ENCODE measurements around the gene APOBEC4. TPM values are rescaled to one million over a fixed set of nuclear protein-coding genes. Genes with fewer than 3 reads are reported as not detected.

Gene APOBEC4
- total RNA-seq, 1 experiment from 2014 or later: not detected

DNA sequence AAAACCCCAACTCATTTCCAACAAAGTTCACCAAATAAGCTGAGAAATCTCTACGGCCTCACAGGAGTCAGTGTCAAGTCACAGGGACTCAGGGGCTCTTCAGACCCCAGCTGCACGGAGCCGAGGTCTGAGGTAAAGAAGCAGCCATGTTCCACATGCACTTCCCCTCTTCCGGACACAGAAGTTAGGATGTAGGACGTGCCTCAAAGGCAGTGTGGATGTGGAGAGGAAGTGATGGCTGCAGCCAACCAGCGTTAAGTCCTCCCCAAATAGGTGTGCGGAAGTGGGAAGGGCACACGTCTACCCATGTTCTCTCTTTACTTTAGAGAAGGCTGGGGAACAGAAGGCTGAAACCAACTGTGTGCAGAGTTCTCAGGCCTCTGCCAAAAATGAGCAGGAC is 48.3 kb downstream of the APOBEC4 start:
- H3K9ac ChIP-seq (ENCODE audit: low read length): no peak overlapping the region
- no peaks in the 10 kb centered on the region for H3K79me2 ChIP-seq (ENCODE audit: low read length)
- DNase-seq (no peak), ATAC-seq (no peak)
- peaks cover 23% of the 10 kb centered on the region for H3K4me1 ChIP-seq (ENCODE audit: insufficient read depth, low read length)
- H3K27ac ChIP-seq (ENCODE audit: low read length): no peak overlapping the region
- H3K9me3 ChIP-seq (ENCODE audit: low read length): no peaks in the 10 kb centered on the region
- no peaks in the 10 kb centered on the region for H3K27me3 ChIP-seq (ENCODE audit: low read length)
- no peaks in the 10 kb centered on the region for H3K36me3 ChIP-seq (ENCODE audit: low read depth, low read length)
- no peaks in the 10 kb centered on the region for H4K20me1 ChIP-seq (ENCODE audit: low read length)
- POLR2A ChIA-PET (ENCODE audit: unreplicated experiment): no interaction called here
- intact Hi-C loops (cut with micrococcal nuclease): no loop called here
- no peaks in the 10 kb centered on the region for H3K9me2 ChIP-seq (replicated peaks; ENCODE audit: low read length)
- H3F3A ChIP-seq (ENCODE audit: low read length, unreplicated experiment): no peaks in the 10 kb centered on the region
- no peak overlapping the region for H2AFZ ChIP-seq (ENCODE audit: low read length)
- H3K4me3 ChIP-seq (ENCODE audit: low read length): no peak overlapping the region
- no peak overlapping the region for H3K4me2 ChIP-seq (ENCODE audit: low read length)
- no TSS peak for BruUV-seq (replicated peaks)
- TF ChIP-seq EZH2phosphoT487 (IDR thresholded peaks at IDR 0.05; ENCODE audit: borderline replicate concordance, low read length) (no peak), EZH2 (IDR thresholded peaks at IDR 0.05; ENCODE audit: low read length, unreplicated experiment) (no peak)
- TF ChIP-seq, protein P1, sequence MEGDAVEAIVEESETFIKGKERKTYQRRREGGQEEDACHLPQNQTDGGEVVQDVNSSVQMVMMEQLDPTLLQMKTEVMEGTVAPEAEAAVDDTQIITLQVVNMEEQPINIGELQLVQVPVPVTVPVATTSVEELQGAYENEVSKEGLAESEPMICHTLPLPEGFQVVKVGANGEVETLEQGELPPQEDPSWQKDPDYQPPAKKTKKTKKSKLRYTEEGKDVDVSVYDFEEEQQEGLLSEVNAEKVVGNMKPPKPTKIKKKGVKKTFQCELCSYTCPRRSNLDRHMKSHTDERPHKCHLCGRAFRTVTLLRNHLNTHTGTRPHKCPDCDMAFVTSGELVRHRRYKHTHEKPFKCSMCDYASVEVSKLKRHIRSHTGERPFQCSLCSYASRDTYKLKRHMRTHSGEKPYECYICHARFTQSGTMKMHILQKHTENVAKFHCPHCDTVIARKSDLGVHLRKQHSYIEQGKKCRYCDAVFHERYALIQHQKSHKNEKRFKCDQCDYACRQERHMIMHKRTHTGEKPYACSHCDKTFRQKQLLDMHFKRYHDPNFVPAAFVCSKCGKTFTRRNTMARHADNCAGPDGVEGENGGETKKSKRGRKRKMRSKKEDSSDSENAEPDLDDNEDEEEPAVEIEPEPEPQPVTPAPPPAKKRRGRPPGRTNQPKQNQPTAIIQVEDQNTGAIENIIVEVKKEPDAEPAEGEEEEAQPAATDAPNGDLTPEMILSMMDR (conservative IDR thresholded peaks at IDR 0.05; ENCODE audit: low read depth, low read length): no peak
- CTCF ChIA-PET: no interaction called here

DNA sequence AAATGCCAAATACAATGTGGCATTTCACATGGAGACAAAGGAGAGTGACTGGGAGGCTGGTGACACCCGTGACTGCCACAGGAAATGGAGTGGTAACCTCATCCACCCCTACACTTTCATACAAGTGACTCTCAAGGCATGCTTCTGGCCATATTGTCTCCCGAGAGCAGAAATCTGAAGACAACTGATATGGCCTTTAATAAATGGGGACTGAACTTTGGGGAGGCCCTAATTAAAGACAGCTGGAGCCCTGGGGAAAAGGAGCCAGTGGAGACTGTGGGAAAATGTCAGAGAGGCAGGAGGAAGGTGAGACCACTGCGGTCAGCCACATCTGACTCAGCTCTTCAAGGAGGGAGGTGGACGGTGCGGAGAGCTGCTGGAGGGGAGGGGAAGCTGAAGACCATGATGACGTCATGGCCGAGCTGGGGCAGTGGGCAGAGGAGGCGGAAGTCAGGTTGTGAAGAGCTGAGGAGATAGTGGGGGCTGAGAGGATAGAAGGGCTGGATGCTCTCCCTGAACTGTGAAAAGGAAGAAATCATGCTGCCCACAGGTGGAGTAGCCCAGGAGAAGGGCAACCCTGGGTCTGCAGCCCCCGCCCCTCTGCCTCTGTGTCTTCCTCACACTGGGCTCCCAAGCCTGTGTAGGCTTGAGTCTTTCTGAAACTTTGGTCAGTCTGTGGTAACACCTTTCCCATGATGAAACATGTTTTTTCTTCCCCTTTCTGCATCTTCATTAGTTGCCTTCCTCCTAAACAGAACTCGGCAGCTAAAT is 48.9 kb downstream of the APOBEC4 start:
- H3F3A ChIP-seq (ENCODE audit: low read length, unreplicated experiment): no peaks in the 10 kb centered on the region
- H4K20me1 ChIP-seq (ENCODE audit: low read length): no peaks in the 10 kb centered on the region
- no TSS peak for BruUV-seq (replicated peaks)
- no peak overlapping the region for H3K27ac ChIP-seq (ENCODE audit: low read length)
- H3K79me2 ChIP-seq (ENCODE audit: low read length): no peaks in the 10 kb centered on the region
- TF ChIP-seq EZH2 (IDR thresholded peaks at IDR 0.05; ENCODE audit: low read length, unreplicated experiment) (no peak), EZH2phosphoT487 (IDR thresholded peaks at IDR 0.05; ENCODE audit: borderline replicate concordance, low read length) (no peak)
- TF ChIP-seq, protein P1 (conservative IDR thresholded peaks at IDR 0.05; ENCODE audit: low read depth, low read length): no peak
- no peaks in the 10 kb centered on the region for H3K36me3 ChIP-seq (ENCODE audit: low read depth, low read length)
- no peak for DNase-seq
- no peak for ATAC-seq
- H3K27me3 ChIP-seq (ENCODE audit: low read length): no peaks in the 10 kb centered on the region
- CTCF ChIA-PET: no interaction called here
- POLR2A ChIA-PET (ENCODE audit: unreplicated experiment): no interaction called here
- H3K4me2 ChIP-seq (ENCODE audit: low read length): no peak overlapping the region
- no peak overlapping the region for H2AFZ ChIP-seq (ENCODE audit: low read length)
- H3K9me2 ChIP-seq (replicated peaks; ENCODE audit: low read length): no peaks in the 10 kb centered on the region
- intact Hi-C loops (cut with micrococcal nuclease): no loop called here
- peaks cover 17% of the 10 kb centered on the region for H3K4me1 ChIP-seq (ENCODE audit: insufficient read depth, low read length)
- no peak overlapping the region for H3K9ac ChIP-seq (ENCODE audit: low read length)
- H3K4me3 ChIP-seq (ENCODE audit: low read length): no peak overlapping the region
- H3K9me3 ChIP-seq (ENCODE audit: low read length): no peaks in the 10 kb centered on the region

DNA sequence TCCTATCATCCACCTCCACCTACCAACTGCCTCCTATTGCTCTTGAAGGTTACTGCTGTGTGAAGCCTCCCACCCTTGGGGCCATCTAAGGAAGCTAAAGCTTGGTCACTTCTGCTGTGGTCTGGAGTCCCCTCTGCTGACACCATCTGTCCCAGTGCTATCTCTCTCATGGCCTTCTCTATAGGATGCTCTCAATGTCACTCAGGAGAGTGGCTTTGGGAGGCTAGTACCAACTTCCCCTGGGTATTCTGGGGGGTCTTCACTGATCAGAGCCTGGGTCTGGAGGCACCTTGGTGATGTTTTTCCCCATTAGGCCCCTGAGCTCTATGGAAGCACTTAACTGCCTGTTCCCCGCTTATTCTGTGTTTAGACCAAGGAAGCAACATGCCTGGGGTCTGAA is 50.6 kb downstream of the APOBEC4 start:
- no peak for DNase-seq
- Histone ChIP-seq H3K4me1 (ENCODE audit: insufficient read depth, low read length) (no peaks in the 10 kb centered on the region), H3K9me2 (replicated peaks; ENCODE audit: low read length) (no peaks in the 10 kb centered on the region), H3F3A (ENCODE audit: low read length, unreplicated experiment) (no peaks in the 10 kb centered on the region), H3K4me3 (ENCODE audit: low read length) (no peak overlapping the region), H2AFZ (ENCODE audit: low read length) (no peak overlapping the region), H3K27ac (ENCODE audit: low read length) (no peak overlapping the region), H3K36me3 (ENCODE audit: low read depth, low read length) (no peaks in the 10 kb centered on the region), H3K9ac (ENCODE audit: low read length) (no peak overlapping the region), H3K9me3 (ENCODE audit: low read length) (no peaks in the 10 kb centered on the region), H3K4me2 (ENCODE audit: low read length) (no peak overlapping the region), H4K20me1 (ENCODE audit: low read length) (no peaks in the 10 kb centered on the region), H3K27me3 (ENCODE audit: low read length) (no peaks in the 10 kb centered on the region), H3K79me2 (ENCODE audit: low read length) (no peaks in the 10 kb centered on the region)
- ChIA-PET CTCF (no interaction called here), POLR2A (ENCODE audit: unreplicated experiment) (no interaction called here)
- no TSS peak for BruUV-seq (replicated peaks)
- intact Hi-C loops (cut with micrococcal nuclease): no loop called here
- ATAC-seq: no peak
- TF ChIP-seq, protein P1 (conservative IDR thresholded peaks at IDR 0.05; ENCODE audit: low read depth, low read length): no peak
- no peak for TF ChIP-seq EZH2 (IDR thresholded peaks at IDR 0.05; ENCODE audit: low read length, unreplicated experiment)

Measured in PC-3 (cell line).